Mesenchymal stem cell (in vitro differentiated cells and primary cell): ENCODE measurements around the gene LYZL2.

ENCODE experiments used
- DNase-seq: peaks from one replicate; pipeline ENCODE4 v3.0.0-alpha.2; 2013
- H2AFZ ChIP-seq: one replicate; pipeline ENCODE4 v1.6.1; 2013; ENCODE audit warnings: low read depth, mild to moderate bottlenecking, control low read depth, inconsistent platforms, low read length, moderate library complexity
- H2AK5ac ChIP-seq: 2 replicates; pipeline ENCODE4 v1.6.1; 2013; ENCODE audit warnings: low read length, moderate library complexity, mild to moderate bottlenecking, inconsistent platforms; ENCODE audit not compliant: severe bottlenecking
- H2BK120ac ChIP-seq: one replicate; pipeline ENCODE4 v1.6.1; 2013; ENCODE audit warnings: low read depth, mild to moderate bottlenecking, inconsistent platforms, low read length, moderate library complexity
- H2BK12ac ChIP-seq, 2 experiments: one replicate each; pipeline ENCODE4 v1.6.1; 2013; ENCODE audit warnings: inconsistent platforms in 2 of 2, low read length in 2 of 2, mild to moderate bottlenecking in 2 of 2, moderate library complexity in 2 of 2, control low read depth in 1 of 2
- H2BK15ac ChIP-seq: one replicate; pipeline ENCODE4 v1.6.1; 2013; ENCODE audit warnings: mild to moderate bottlenecking, low read depth, inconsistent platforms; ENCODE audit not compliant: poor library complexity, severe bottlenecking
- H2BK5ac ChIP-seq: 2 replicates; pipeline ENCODE4 v1.6.1; 2013; ENCODE audit warnings: low read depth, mild to moderate bottlenecking, low read length, control low read depth, inconsistent platforms; ENCODE audit not compliant: poor library complexity, severe bottlenecking
- H3K14ac ChIP-seq, 2 experiments: one replicate each; pipeline ENCODE4 v1.6.1; 2013; ENCODE audit warnings: inconsistent platforms in 2 of 2, low read length in 2 of 2, control low read depth in 1 of 2, mild to moderate bottlenecking in 1 of 2, moderate library complexity in 1 of 2
- H3K18ac ChIP-seq, 2 experiments: one replicate each; pipeline ENCODE4 v1.6.1; 2013; ENCODE audit warnings: inconsistent platforms in 2 of 2, low read length in 2 of 2, control low read depth in 1 of 2, low read depth in 1 of 2, mild to moderate bottlenecking in 1 of 2
- H3K23ac ChIP-seq, 2 experiments: one replicate each; pipeline ENCODE4 v1.6.1; 2013; ENCODE audit warnings: inconsistent platforms in 2 of 2, low read length in 2 of 2, mild to moderate bottlenecking in 2 of 2, moderate library complexity in 2 of 2, control low read depth in 1 of 2
- H3K27ac ChIP-seq: 2 replicates; pipeline ENCODE4 v1.5.1; 2013; ENCODE audit warnings: mild to moderate bottlenecking, moderate library complexity, low read length, control low read depth, inconsistent platforms; ENCODE audit not compliant: poor library complexity, severe bottlenecking
- H3K27me3 ChIP-seq, 2 experiments: 2 replicates each; pipeline versions ENCODE4 v1.6.1 to v1.7.0; 2013; ENCODE audit warnings: low read length in 2 of 2, mild to moderate bottlenecking in 2 of 2, moderate library complexity in 2 of 2, control low read depth in 1 of 2, inconsistent platforms in 1 of 2; ENCODE audit not compliant: control insufficient read depth in 1 of 2, insufficient read depth in 1 of 2
- H3K36me3 ChIP-seq, 2 experiments: 2 replicates each; pipeline versions ENCODE4 v1.6.1 to v1.7.0; 2013; ENCODE audit warnings: low read length in 2 of 2, control low read depth in 1 of 2, inconsistent platforms in 1 of 2, low read depth in 1 of 2, mild to moderate bottlenecking in 1 of 2; ENCODE audit not compliant: insufficient read depth in 2 of 2, control insufficient read depth in 1 of 2
- H3K4ac ChIP-seq, 2 experiments: one replicate each; pipeline ENCODE4 v1.6.1; 2013; ENCODE audit warnings: inconsistent platforms in 2 of 2, low read length in 2 of 2, mild to moderate bottlenecking in 2 of 2, moderate library complexity in 2 of 2, control low read depth in 1 of 2, low read depth in 1 of 2
- H3K4me1 ChIP-seq: 2 replicates; pipeline ENCODE4 v1.6.1; 2013; ENCODE audit warnings: low read depth, low read length, control low read depth; ENCODE audit not compliant: control insufficient read depth, insufficient read depth
- H3K4me2 ChIP-seq: 2 replicates; pipeline ENCODE4 v1.6.1; 2013; ENCODE audit warnings: low read length, mild to moderate bottlenecking, inconsistent platforms; ENCODE audit not compliant: poor library complexity, severe bottlenecking
- H3K4me3 ChIP-seq, 2 experiments: 2 replicates each; pipeline versions ENCODE4 v1.5.1 to v1.7.0; 2013; ENCODE audit warnings: low read length in 2 of 2, mild to moderate bottlenecking in 2 of 2, control low read depth in 1 of 2, low read depth in 1 of 2; ENCODE audit not compliant: insufficient read depth in 1 of 2
- H3K79me1 ChIP-seq: replicated peaks from 2 replicates; pipeline ENCODE4 v1.6.1; 2013; ENCODE audit warnings: mild to moderate bottlenecking, control low read depth, low read length, inconsistent platforms; ENCODE audit not compliant: poor library complexity, severe bottlenecking
- H3K9ac ChIP-seq: 2 replicates; pipeline ENCODE4 v1.7.0; 2013; ENCODE audit warnings: mild to moderate bottlenecking, low read length, moderate library complexity
- H3K9me3 ChIP-seq: 2 replicates; pipeline ENCODE4 v1.7.0; 2013; ENCODE audit warnings: mild to moderate bottlenecking, low read length; ENCODE audit not compliant: control insufficient read depth
- H4K8ac ChIP-seq: one replicate; pipeline ENCODE4 v1.6.1; 2013; ENCODE audit warnings: inconsistent platforms, mild to moderate bottlenecking, low read length, moderate library complexity
- H4K91ac ChIP-seq: one replicate; pipeline ENCODE4 v1.6.1; 2013; ENCODE audit warnings: mild to moderate bottlenecking, low read length, inconsistent platforms
- WGBS: methylation state at CpG from one replicate; pipeline ENCODE4 v1.1.7; 2013; ENCODE audit warnings: mixed read lengths; 5-methylcytosine and 5-hydroxymethylcytosine counted together

Gene LYZL2

GRCh38 chr10:30589441-30589840 is 40.1 kb downstream of the LYZL2 start:
- Histone ChIP-seq H3K4me2 (no peak overlapping the region), H3K4ac (no peak overlapping the region), H2BK120ac (no peak overlapping the region), H2AFZ (no peak overlapping the region), H3K79me1 (no peaks in the 10 kb centered on the region), H3K4me3 (no peak overlapping the region), H3K27me3 (peaks cover 10 to 17% of the 10 kb centered on the region in 2 experiments), H3K27ac (no peak overlapping the region), H3K14ac (no peak overlapping the region), H2BK15ac (no peak overlapping the region), H3K9ac (no peak overlapping the region), H2BK12ac (no peak overlapping the region), H2AK5ac (no peak overlapping the region), H3K36me3 (no peaks in the 10 kb centered on the region), H3K4me1 (peaks cover 2% of the 10 kb centered on the region), H2BK5ac (no peak overlapping the region), H3K9me3 (no peaks in the 10 kb centered on the region), H3K23ac (no peak overlapping the region), H3K18ac (no peak overlapping the region), H4K91ac (no peak overlapping the region), H4K8ac (no peak overlapping the region)
- no peak for DNase-seq
- 88% methylated on average over 7 of the region's 7 CpGs for WGBS

- Histone ChIP-seq H3K23ac (no peak overlapping the region), H3K27ac (no peak overlapping the region), H2BK5ac (no peak overlapping the region), H3K79me1 (no peaks in the 10 kb centered on the region), H3K4ac (no peak overlapping the region), H2AK5ac (no peak overlapping the region), H3K14ac (no peak overlapping the region), H4K8ac (no peak overlapping the region), H2BK12ac (no peak overlapping the region), H3K9ac (no peak overlapping the region), H3K18ac (no peak overlapping the region), H2BK120ac (no peak overlapping the region), H3K9me3 (no peaks in the 10 kb centered on the region), H2AFZ (no peak overlapping the region), H3K27me3 (peaks cover 0 to 2% of the 10 kb centered on the region in 2 experiments), H3K4me1 (peaks cover 6% of the 10 kb centered on the region), H3K36me3 (no peaks in the 10 kb centered on the region), H3K4me2 (no peak overlapping the region), H2BK15ac (no peak overlapping the region), H4K91ac (no peak overlapping the region), H3K4me3 (no peak overlapping the region)
- DNase-seq, result no peak
- 53% methylated on average over 8 of the region's 8 CpGs for WGBS
These were observed 42.0 kb downstream of the LYZL2 start for GRCh38 chr10:30587522-30588031.

DNA sequence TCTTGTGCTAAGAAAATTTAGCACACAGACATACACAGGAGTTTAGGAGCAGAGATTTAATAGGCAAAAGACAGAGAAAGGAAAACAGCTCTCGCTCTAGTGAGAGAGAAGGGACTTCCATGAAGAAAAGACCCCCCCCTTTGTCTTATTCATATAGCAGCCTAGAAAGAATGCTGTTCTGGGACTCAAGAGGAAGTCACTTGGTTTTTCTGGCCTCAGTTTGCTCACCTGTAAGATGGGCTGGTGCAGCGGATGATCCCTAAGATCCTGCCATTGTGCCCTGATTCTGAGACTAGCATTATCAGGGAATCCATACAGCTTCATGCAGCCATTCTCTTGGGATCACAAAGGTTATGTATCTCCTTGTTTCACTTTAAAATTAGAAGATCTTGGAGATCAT is 42.7 kb downstream of the LYZL2 start:
- Histone ChIP-seq H3K9me3 (no peaks in the 10 kb centered on the region), H2AK5ac (no peak overlapping the region), H2AFZ (no peak overlapping the region), H3K4ac (no peak overlapping the region), H4K8ac (no peak overlapping the region), H3K4me3 (no peak overlapping the region), H3K36me3 (no peaks in the 10 kb centered on the region), H3K14ac (no peak overlapping the region), H2BK12ac (no peak overlapping the region), H3K27me3 (no peaks in the 10 kb centered on the region), H3K27ac (no peak overlapping the region), H3K23ac (no peak overlapping the region), H3K9ac (no peak overlapping the region), H3K18ac (no peak overlapping the region), H3K4me2 (no peak overlapping the region), H3K79me1 (no peaks in the 10 kb centered on the region), H4K91ac (no peak overlapping the region), H3K4me1 (peaks cover 6% of the 10 kb centered on the region), H2BK15ac (no peak overlapping the region), H2BK5ac (no peak overlapping the region), H2BK120ac (no peak overlapping the region)
- no peak for DNase-seq
- 94% methylated on average over 1 of the region's 2 CpGs for WGBS

GRCh38 chr10:30583778-30584415 is 45.7 kb downstream of the LYZL2 start:
- Histone ChIP-seq H3K27ac (peak overlapping the region; percentile 8), H3K79me1 (no peaks in the 10 kb centered on the region), H2AFZ (no peak overlapping the region), H2BK5ac (no peak overlapping the region), H3K36me3 (no peaks in the 10 kb centered on the region), H3K9me3 (no peaks in the 10 kb centered on the region), H3K23ac (no peak overlapping the region), H2BK12ac (no peak overlapping the region), H3K14ac (no peak overlapping the region), H4K8ac (no peak overlapping the region), H4K91ac (no peak overlapping the region), H3K9ac (peak overlapping the region; percentile 65), H2BK120ac (no peak overlapping the region), H3K4me1 (peaks cover 6% of the 10 kb centered on the region), H3K18ac (no peak overlapping the region), H2AK5ac (no peak overlapping the region), H2BK15ac (no peak overlapping the region), H3K27me3 (no peaks in the 10 kb centered on the region), H3K4me2 (peak overlapping the region; percentile 33), H3K4ac (no peak overlapping the region), H3K4me3 (peak overlapping the region in 1 of 2 experiments; percentile 75)
- peak; percentile 64 for DNase-seq
- WGBS, result 81% methylated on average over 15 of the region's 15 CpGs
